ENCODE measurements around the gene ATP6V0C.

Gene ATP6V0C

DNA sequence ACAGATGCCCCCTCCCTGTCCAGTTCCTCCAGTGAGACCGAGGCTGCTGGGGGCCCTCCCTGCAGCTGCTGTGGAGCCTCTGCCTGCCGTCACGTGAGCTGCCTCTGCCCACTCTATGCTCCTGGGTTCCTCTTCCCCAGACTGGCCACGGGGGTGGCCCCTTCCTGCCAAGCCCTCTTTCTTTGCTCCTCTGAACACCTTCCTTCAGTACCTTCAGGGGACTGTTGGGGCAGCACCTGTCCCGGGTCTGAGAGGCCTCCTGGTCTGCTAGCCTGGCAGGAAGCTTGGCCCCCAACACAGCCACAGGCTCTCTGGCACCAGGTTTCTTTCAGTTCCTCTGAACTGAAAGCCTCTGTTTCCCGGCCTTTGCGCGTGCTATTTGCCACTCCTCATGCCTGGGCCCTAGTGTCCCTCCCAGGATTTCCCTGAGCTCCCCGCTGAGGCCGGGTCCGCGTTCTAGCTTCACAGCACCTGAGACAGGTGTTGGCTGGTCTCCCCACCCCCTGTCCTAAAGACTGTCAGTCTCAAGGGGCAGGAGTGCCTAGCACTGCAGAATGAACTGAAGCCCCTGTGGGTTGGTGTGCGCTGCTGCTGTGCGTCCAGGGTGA lies 6.6 kb upstream of the ATP6V0C start:
- peak in 3 of 58 donors; percentile 11 to 26 (median 25) for DNase-seq

DNA sequence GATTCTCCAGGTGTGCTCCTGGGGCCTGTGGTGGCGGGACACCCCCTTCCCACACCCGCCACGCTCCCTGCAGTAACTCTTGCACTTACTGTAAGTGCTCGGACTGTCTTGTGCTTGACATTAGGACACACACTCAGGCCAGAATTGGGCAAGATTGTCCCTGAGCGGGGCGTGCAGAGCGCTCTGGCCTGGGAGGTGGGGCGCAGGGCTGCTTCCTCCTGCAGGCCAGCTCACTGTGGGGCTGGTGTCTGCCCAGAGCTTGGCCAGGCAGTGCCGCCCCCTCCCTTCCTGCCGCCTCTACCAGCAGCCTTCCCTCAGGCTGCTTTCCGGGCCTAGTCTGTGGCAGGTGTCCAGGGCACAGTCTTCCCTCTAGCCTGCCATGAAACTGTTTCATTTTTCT lies 6.1 kb upstream of the ATP6V0C start:
- DNase-seq: peak in 2 of 58 donors; percentile 20 to 40

DNA sequence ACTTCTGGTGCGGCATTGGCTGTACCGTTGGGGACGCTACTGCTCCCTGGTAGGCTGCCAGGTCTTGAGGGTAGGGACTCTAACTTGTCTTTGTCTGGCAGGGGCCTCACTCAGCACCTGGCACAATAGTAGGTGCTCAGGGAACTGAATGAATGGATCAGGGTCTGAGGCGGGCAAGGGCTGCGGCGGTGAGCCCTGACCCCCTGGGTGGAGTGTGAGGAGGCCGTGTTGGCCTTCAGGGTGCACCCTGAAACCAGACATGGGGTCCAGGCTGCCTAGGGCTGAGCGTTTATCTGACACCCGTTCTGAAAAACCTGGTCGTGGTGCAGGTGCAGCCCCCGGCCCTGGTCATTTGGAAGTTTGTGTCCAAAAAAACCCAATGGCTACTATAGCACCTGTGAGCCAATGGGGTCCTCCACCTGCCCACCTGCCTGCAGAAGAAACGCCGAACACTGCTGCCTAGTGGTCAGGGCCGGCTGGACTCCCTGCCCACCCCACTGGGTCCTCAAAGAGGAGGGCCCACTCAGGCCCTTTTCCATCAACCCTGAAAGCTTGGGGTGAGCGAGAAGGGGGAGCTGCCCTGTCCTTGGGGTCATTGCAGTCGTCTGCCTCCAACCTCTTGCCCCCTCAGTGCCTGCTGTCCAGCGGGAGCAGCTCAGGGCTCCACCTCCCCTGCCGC lies 4.9 kb upstream of the ATP6V0C start:
- DNase-seq: no peak

DNA sequence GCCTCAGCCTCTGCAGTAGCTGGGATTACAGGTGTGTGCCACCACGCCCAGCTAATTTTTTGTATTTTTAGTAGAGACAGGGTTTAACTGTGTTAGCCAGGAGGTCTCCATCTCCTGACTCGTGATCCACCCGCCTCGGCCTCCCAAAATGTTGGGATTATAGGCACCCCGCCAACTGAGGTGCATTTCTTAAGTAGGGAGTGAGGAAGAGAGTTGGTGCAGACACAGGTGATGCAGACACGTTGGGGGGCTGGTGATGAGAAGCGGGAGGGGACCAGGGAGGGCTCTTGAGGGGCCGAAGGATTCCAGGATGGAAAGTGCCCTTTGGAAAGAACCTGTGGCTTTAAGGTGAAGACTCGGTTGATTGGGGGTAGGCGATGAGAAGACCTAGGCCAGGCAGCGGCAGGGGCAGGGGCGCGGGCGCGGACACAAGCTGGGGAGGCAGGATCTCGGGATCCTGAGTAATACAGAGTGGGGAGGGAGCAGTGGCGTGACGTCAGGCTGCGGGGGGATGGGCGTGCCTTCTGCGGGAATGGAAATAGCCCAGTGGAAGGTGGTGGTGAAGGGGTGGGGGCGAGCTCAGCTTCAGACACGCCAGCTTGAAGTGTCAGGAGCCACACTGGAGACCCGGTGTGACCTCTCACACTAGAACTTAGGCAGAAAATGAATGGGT lies 2.5 kb upstream of the ATP6V0C start:
- peak in 31 of 58 donors; percentile 8 to 76 (median 49) for DNase-seq

DNA sequence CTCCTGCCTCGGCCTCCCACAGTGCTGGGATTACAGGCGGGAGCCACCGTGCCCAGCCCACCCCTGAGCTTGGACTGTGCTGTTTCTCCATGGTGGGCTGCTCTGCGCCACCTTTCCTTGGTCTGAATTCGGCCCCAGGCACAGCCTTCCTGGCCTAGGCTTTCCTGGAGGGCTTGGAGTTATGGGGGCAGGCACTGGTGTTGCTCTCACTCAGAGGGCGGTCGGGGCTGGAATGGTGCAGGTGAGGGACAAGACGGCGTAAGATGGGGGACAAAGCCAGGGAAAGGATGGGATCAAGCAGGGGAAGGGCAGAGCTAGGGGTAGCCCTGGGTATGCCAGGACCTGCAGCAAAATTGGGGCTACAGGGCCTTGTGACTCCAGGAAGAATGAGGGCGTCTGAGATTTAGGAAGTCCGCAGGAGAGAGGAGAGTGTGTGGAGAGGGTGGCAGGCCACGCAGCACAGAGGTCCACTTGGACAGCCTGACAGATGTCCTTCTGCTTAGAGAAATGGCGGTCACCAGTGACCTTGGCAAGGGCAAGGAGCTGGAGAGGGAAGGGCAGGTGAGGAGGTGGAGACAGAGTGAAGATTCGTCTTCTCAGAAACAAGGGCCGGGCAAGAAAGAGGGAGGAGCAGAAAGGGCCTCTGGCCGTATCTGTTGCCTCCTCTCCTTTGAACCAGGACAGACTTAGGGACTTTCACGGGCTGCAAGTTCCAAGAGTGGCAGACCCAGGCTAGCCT lies 1.6 kb upstream of the ATP6V0C start:
- DNase-seq: no peak

DNA sequence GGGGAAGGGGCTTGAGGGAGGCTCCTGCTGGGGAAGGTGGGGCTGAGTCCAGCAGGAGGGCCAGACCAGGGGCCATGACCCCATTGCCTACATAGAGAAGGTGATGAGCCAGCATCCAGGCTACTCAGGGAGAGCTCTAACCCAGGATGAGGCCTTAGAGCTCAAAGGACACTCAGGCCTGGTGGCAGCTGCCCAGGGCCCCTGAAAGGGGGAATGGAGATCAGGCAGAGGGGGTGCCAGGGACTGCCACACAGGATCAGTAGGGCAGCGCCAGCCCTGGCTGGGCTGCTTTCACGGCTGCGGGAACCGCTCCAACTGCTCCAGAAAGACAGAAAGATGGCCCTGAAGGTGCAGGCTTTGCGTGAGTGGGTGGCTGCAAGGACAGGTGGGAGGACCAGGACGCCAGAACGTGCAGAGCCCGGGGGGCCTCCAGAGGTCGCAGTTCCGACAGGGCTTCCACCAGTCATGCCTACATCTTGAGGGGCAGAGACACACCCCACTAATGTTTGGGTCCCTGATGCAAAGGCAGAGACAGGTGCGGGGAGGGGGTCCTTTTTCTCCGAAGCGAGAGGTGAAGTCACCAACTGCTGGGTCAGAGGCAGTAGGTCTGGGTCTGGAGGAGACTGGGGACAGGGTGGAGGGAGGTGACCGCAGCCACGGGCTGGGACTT lies 882 bp upstream of the ATP6V0C start:
- DNase-seq: peak in 1 of 58 donors; percentile 27

DNA sequence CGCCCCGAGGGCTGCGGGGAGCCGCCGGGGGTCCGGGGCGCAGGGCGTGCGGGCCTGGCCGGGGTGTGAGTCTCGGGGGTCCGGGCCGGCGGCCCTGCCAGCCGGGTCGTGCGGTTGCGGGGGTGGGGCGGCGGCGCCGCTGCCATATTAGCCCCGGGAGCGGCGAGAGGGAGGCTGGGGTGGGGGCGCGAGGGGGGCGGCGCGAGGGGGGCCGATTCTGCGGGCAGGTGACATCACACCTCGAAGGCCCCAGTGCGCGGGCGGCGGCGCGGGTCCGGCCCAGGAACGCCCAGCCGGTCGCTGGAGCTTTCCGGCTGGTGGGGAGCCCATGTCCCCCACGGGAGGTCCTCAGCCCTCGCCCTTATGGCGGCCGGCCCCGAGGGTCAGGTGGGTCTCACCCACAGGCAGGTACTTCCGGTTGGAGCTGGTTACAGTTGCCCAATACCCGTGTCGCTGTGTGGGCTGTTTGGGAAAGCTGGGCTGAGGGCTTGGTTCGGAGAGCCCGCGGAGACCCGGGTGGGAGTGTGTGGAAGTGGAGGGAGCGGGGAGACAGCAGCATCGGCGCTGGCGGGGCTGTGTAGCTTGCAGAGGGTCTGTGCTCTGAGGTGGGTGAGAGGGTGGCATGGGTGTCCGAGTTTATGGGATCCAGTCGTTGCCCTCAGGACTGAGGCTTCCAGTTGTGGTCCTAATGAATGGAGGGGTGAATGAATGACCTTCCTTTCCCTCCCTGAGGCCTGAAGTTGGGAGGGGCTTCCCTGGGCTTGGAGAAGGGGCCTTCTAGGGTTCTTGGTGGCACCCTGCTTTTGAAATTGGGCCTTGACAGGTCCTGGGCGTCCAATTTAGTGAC lies 804 bp downstream of the ATP6V0C start:
- DNase-seq: peak in 3 of 58 donors; percentile 11 to 68 (median 27)

DNA sequence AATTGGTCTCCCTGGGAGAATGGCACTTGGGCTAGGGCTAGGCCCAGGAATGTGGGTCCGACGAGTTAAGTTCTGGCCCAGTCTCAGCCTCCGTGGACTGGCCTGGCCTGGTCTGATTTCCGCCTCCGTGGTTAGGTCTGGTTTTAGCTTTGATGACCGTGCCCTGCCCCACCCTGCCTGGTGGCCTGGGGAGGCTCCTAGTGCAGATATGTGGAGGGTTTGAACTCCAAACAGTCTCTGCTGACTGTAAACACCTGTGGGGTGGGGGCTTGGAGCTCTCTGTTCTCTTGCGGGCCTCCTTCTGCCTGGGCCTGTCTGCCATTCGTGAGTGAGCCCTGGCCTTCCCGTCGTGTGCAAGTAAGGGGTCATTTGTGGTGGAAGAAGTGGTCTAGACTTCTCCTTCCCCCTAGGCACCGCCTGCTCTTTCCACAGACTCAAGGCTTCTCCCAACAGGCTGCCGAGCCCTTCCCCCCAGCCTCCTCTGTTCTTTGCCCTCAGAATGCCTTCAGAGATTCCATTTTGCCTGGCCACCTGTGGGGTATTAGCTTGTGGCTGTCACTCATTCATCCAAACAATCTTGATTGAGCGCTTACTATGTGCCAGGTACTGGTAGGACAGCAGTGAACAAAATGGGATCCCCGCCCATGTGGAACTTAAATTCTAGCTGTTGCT lies 1.6 kb downstream of the ATP6V0C start:
- no peak for DNase-seq

DNA sequence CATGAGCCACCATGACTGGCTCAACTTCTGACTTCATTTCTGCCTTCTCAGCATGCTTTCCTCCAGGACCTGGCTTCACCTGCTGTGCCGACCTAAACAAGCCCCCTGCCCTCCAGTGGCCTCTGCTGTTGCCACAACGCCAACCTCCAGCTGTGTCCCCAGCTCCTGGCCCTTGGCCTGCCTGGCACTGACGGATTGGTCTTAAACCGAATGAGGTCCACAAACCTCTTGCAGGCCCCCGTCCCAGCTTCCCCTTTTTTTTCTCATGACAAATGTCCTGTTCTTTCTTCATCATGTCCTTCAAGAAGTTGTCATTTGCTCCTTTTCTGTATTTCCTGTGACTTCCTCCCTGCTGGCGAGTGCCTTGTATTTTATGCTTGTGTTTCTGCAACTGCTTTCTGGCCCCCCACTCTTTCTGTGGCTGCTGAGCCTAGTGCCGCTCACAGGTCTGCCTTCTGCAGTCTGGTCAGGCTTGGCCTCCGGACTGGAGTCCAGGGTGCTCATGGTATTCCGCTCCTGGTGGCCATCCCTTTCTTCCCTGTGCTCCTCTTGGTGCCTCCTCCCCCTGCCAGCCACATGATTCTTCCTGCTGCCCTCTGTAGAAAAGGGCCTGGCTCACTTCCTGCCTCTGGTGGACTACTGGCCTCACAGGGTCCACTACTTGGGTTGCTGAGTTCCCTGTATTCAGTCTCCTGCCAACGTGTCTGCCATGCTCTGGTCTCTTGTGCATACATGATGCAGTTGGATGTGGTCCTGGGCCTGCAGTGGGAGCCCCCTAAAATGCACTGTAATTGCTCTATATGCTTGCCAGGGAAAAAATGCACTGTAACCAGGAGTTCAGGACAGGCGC lies 2.9 kb downstream of the ATP6V0C start:
- peak in 4 of 58 donors; percentile 19 to 32 (median 23) for DNase-seq

DNA sequence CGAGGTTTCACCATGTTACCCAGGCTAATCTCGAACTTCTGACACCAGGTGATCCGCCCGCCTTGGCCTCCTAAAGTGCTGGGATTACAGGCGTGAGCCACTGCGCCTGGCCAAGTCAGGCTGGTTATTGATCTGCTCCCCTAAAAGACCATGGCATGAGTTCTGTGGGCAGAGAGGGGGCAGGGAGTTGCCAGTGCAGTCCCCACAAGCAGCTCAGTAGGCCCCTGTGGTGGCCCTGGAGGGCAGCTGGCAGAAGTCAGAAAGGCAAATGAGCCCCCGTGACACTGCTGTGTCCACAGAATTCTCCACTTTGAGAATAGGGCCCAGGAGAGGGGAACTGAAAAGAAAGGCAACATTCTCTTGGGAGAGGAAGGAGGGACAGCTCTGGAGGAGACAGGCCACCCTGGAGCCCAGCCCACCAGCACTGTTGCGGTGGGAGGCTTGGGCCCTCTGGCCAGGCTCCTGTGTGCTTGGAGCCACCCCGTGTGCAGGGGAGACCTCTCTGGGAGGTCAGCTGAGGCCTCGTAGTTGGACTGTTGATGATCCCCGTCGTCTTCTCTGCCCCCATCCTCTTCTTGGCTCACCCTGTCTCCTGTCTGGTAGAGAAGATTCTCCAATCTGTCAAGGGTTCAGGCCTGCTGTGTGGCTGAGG lies 4.3 kb downstream of the ATP6V0C start:
- no peak for DNase-seq

DNA sequence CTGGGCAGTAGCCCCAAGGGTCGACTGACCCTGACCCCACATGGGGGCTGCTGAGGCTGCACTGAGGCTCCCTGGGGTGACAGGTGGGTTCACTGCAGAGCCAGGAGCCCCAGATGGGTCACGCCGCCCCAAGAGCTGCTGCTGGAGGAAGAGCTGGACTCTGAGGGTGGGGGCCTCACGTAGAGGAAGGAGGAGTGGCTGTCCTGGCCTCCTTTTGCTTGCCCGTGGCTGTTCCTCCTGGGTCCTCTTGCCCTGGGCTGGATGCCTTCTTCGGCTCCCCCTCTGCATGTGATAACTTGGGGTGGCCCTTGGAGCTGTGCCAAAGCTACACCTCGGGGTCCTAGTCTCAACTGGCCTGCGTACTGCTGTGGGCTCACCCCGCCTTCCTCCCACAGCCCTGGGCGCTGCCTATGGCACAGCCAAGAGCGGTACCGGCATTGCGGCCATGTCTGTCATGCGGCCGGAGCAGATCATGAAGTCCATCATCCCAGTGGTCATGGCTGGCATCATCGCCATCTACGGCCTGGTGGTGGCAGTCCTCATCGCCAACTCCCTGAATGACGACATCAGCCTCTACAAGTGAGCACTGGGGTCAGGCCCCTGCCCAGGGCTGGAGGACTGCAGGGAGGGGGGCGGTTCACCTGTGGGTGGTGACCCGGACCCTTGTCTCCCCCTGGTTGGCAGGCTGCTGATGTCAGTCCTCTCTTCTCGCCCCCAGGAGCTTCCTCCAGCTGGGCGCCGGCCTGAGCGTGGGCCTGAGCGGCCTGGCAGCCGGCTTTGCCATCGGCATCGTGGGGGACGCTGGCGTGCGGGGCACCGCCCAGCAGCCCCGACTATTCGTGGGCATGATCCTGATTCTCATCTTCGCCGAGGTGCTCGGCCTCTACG lies 5.3 kb downstream of the ATP6V0C start:
- no peak for DNase-seq

DNA sequence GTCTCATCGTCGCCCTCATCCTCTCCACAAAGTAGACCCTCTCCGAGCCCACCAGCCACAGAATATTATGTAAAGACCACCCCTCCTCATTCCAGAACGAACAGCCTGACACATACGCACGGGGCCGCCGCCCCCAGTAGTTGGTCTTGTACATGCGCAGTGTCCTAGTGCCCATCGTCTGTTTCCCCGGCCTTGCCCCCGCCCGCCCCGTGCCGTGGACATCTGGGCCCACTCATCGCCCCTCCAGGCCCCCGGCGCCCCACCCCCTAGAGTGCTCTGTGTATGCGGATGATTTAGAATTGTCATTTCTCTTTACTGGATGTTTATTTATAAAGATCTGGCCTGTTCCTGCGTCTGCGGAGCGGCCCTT lies 5.9 kb downstream of the ATP6V0C start:
- DNase-seq: peak in 1 of 58 donors; percentile 35

DNA sequence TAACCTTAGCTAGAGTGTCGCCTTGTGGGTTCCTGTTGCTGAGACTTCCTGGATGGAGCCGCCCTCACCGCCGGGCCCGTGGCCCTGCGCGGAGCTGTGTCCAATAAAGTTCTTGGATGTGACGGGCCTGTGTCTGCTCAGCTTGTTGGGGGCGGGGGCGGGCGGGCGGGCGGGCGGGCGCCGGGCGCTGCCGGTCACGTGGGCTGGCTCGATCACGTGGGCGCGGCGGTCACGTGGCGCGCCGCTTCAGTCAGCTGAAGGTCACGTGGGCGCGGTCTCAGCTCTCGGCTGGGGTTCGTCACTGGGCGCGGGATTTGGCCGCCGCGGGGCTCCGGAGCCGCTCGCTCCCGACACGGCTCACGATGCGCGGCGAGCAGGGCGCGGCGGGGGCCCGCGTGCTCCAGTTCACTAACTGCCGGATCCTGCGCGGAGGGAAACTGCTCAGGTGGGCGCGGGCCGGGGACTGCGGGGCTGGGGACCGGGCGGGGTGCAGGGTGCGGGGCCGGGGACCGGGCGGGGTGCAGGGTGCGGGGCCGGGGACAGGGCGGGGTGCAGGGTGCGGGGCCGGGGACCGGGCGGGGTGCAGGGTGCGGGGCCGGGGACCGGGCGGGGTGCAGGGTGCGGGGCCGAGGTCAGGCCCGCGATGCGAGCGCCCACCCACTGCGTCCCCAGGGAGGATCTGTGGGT lies 6.5 kb downstream of the ATP6V0C start, which contains the start of gene AMDHD2:
Gene AMDHD2 (plus strand): TSS at position 275 of the 687 bp plus-strand sequence. CDS start 88 bp downstream, at position 363.
- DNase-seq: peak in 57 of 58 donors; percentile 42 to 92 (median 83)

DNA sequence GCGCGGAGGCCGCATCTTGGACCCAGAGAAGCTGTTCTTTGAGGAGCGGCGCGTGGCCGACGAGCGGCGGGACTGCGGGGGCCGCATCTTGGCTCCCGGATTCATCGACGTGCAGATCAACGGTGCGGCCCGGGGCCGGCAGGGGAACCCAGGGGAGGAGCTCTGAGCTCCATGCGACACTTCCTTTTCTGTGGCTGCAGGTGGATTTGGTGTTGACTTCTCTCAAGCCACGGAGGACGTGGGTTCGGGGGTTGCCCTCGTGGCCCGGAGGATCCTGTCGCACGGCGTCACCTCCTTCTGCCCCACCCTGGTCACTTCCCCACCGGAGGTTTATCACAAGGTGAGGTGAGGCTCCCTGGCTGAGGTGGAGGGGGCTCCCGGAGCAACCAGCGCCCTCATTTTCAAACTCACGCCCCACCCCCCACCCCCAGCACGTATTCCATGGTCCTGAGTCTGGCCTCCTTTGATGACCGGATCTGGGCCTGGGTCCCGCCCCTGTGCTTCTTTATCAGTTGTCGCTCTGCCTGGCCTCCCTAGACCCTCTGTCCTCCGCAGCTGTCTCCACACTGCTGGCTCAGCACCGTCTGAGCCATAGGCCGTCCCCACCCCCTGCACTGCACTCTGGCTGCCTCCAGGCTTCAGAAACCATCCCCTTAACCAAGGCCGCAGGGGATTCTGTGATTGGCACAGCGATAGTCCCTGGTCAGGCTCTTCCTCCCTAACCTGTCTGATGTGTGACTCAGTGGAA lies 7.2 kb downstream of the ATP6V0C start:
- DNase-seq: no peak

DNA sequence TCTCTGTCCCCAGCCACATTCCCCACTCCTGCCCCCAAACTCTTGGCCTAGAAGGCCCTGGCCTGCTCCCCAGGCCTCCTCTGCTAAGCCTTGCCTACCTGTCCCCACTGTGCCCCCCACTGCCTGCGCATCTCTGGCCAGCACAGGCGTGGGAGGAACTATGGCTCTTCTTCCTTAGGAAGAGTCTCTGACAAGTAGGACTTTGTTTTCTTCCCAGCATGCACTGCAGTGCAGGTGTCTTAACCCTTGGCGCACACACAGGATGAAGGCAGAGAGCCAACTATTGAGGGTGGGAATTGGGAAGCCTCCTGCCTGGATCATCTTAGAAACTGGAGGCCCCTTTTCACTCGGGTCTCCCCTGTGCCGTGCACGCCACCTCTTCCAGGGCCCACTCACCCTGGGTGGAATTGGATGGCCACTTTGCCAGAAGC lies 10.1 kb downstream of the ATP6V0C start:
- no peak for DNase-seq
